Peyer's patch (tissue), 4 donors: ENCODE results near the gene WFDC12.

Experiments used
- CTCF ChIP-seq, 6 experiments: fragments of 450-650 bp in 4 of 6; fragments of 200-600 bp in 2 of 6; sonication (generic) in 1 of 6; IDR thresholded peaks; one replicate each; pipeline ENCODE4 v1.5.1; 2017 to 2019; ENCODE audit warnings: antibody characterized with exemption in 6 of 6, mild to moderate bottlenecking in 3 of 6, moderate library complexity in 1 of 6
- POLR2A ChIP-seq, 2 donors: fragments of 450-650 bp; IDR thresholded peaks; one replicate each; pipeline ENCODE4 v1.5.1; 2017; ENCODE audit warnings: antibody characterized with exemption in 2 of 2, mild to moderate bottlenecking in 2 of 2, moderate library complexity in 2 of 2

GRCh38 chr20:45096781-45097180, 27.5 kb downstream of the WFDC12 start:
- TF ChIP-seq CTCF (IDR thresholded peaks at IDR 0.05) = no peak
- no peak for TF ChIP-seq POLR2A (IDR thresholded peaks at IDR 0.05)
